GM12878 (cell line): ENCODE results near the gene CYP3A4. TPM values are rescaled to one million over a fixed set of nuclear protein-coding genes. Genes with fewer than 3 reads are reported as not detected.

Experiments used
- ATAC-seq: fragments of 200-7000 bp; cut with Tn5 transposase; 3 replicates; pipeline ENCODE4 v1.9.1; 2020; ENCODE audit warnings: mild to moderate bottlenecking, moderate library complexity
- BruUV-seq: library from RNA; stranded (reverse); fragments of 400-500 nt; replicated peaks from 2 replicates; lab custom pipeline; 2021; lab: Mats Ljungman, UMichigan
- CTCF ChIA-PET: fragments of 300-600 bp; sonication (Branson Sonifier 250); formaldehyde crosslinking; extraction: SDS; loops from one replicate; lab custom pipeline; 2021; ENCODE audit warnings: inconsistent platforms; lab: Yijun Ruan, JAX
- POLR2A ChIA-PET: fragments of 350-600 bp; formaldehyde crosslinking; extraction: SDS; loops from one replicate; lab custom pipeline; 2021; ENCODE audit warnings: inconsistent platforms; lab: Charles Lee
- RAD21 ChIA-PET: fragments of 300-600 bp; sonication (Branson Sonifier 250); formaldehyde crosslinking; loops from one replicate; lab custom pipeline; 2023; ENCODE audit warnings: antibody characterized with exemption; ENCODE audit not compliant: unreplicated experiment; lab: Charles Lee
- SMC1A ChIA-PET: fragments of 300-600 bp; sonication (Branson Sonifier 250); formaldehyde crosslinking; loops from one replicate; lab custom pipeline; 2023; ENCODE audit not compliant: unreplicated experiment, uncharacterized antibody; lab: Charles Lee
- DNase-seq: peaks from one replicate; pipeline ENCODE4 v3.0.0-alpha.2; 2011; ENCODE audit warnings: low read depth, low spot score
- FAIRE-seq: peaks from 3 replicates; lab custom pipeline; 2011; peaks lifted over from hg19 to GRCh38; lab: Jason Lieb, UNC
- H2AFZ ChIP-seq: 2 replicates; pipeline ENCODE4 v1.6.0; 2011; ENCODE audit warnings: low read depth, low read length, control low read depth; ENCODE audit not compliant: control insufficient read depth
- H3K27ac ChIP-seq: 2 replicates; pipeline ENCODE4 v1.5.1; 2011; ENCODE audit warnings: control low read depth; ENCODE audit not compliant: control insufficient read depth, insufficient read depth
- H3K27me3 ChIP-seq, 2 experiments: replicated peaks in 1 of 2; 2 replicates each; pipeline versions ENCODE4 v1.6.0 to v1.6.1; 2011; ENCODE audit warnings: low read length in 1 of 2; ENCODE audit not compliant: control insufficient read depth in 2 of 2, insufficient read depth in 2 of 2
- H3K36me3 ChIP-seq, 2 experiments: 2 replicates each; pipeline ENCODE4 v1.5.1; 2011; ENCODE audit warnings: low read length in 1 of 2; ENCODE audit not compliant: control insufficient read depth in 2 of 2, insufficient read depth in 2 of 2
- H3K4me1 ChIP-seq: 2 replicates; pipeline ENCODE4 v1.6.1; 2011; ENCODE audit warnings: mild to moderate bottlenecking, low read length, moderate library complexity, mixed read lengths; ENCODE audit not compliant: control insufficient read depth, insufficient read depth
- H3K4me2 ChIP-seq: 2 replicates; pipeline ENCODE4 v1.6.0; 2011; ENCODE audit warnings: control low read depth; ENCODE audit not compliant: control insufficient read depth, insufficient read depth
- H3K4me3 ChIP-seq: fragments of 200-600 bp; sonication (generic); 2 replicates; pipeline ENCODE4 v1.5.1; 2016
- H3K79me2 ChIP-seq: 2 replicates; pipeline ENCODE4 v1.6.0; 2011; ENCODE audit warnings: low read length; ENCODE audit not compliant: control insufficient read depth, insufficient read depth
- H3K9ac ChIP-seq: 2 replicates; pipeline ENCODE4 v1.8.0; 2011; ENCODE audit warnings: low read length, control low read depth, mixed read lengths; ENCODE audit not compliant: control insufficient read depth, insufficient read depth
- H3K9me3 ChIP-seq: replicated peaks from 3 replicates; pipeline ENCODE4 v1.5.1; 2011; ENCODE audit warnings: mild to moderate bottlenecking, low read length; ENCODE audit not compliant: control insufficient read depth, insufficient read depth
- H4K20me1 ChIP-seq: 2 replicates; pipeline ENCODE4 v1.6.0; 2011; ENCODE audit not compliant: control insufficient read depth, insufficient read depth
- ASH2L ChIP-seq: fragments of 300-600, 200-600 bp; sonication (generic); IDR thresholded peaks from 2 replicates; pipeline ENCODE4 v1.6.1; 2017; ENCODE audit warnings: low read depth, mild to moderate bottlenecking, borderline replicate concordance
- ATF7 ChIP-seq: fragments of 450-650 bp; IDR thresholded peaks from 2 replicates; pipeline ENCODE4 v1.6.1; 2016; ENCODE audit warnings: low read depth, mild to moderate bottlenecking
- DPF2 ChIP-seq: fragments of 450-650 bp; IDR thresholded peaks from 2 replicates; pipeline ENCODE4 v1.6.1; 2017; ENCODE audit warnings: mild to moderate bottlenecking
- ELK1 ChIP-seq: IDR thresholded peaks from 2 replicates; pipeline ENCODE4 v1.6.1; 2012; ENCODE audit warnings: low read depth, low read length, improper control_type of control experiment
- ETV6 ChIP-seq, 2 experiments: fragments of 450-650 bp in 1 of 2; IDR thresholded peaks in 1 of 2; conservative IDR thresholded peaks in 1 of 2; 2 replicates each; pipeline ENCODE4 v1.6.1; 2014; ENCODE audit warnings: antibody characterized with exemption in 1 of 2, borderline replicate concordance in 1 of 2, low read depth in 1 of 2, mild to moderate bottlenecking in 1 of 2, moderate library complexity in 1 of 2
- EZH2 ChIP-seq: IDR thresholded peaks from 2 replicates; pipeline ENCODE4 v1.6.1; 2012; ENCODE audit warnings: low read depth, mild to moderate bottlenecking, control low read depth, inconsistent platforms, low read length, borderline replicate concordance; ENCODE audit not compliant: control insufficient read depth
- HCFC1 ChIP-seq: fragments of 150-350 bp; IDR thresholded peaks from 2 replicates; pipeline ENCODE4 v1.6.1; 2014; ENCODE audit warnings: low read length
- HDAC2 ChIP-seq: fragments of 200-600 bp; sonication (generic); IDR thresholded peaks from 2 replicates; pipeline ENCODE4 v1.6.1; 2017
- HDGF ChIP-seq: fragments of 450-650 bp; IDR thresholded peaks from 2 replicates; pipeline ENCODE4 v1.6.1; 2016; ENCODE audit warnings: antibody characterized with exemption
- MEF2A ChIP-seq: IDR thresholded peaks from 2 replicates; pipeline ENCODE4 v1.6.1; 2011; ENCODE audit warnings: low read depth, mild to moderate bottlenecking, low read length, moderate library complexity; ENCODE audit not compliant: insufficient read depth
- NFYA ChIP-seq: IDR thresholded peaks from 2 replicates; pipeline ENCODE4 v1.6.1; 2011; ENCODE audit warnings: low read depth, mild to moderate bottlenecking, low read length, improper control_type of control experiment, borderline replicate concordance
- POLR2AphosphoS2 ChIP-seq: IDR thresholded peaks from 2 replicates; pipeline ENCODE4 v1.6.1; 2011; ENCODE audit warnings: low read depth, mild to moderate bottlenecking, low read length, improper control_type of control experiment, moderate library complexity
- SREBF2 ChIP-seq: IDR thresholded peaks from 2 replicates; pipeline ENCODE4 v1.6.1; 2012; ENCODE audit warnings: mild to moderate bottlenecking, low read length
- TCF12 ChIP-seq: IDR thresholded peaks from 2 replicates; pipeline ENCODE4 v1.6.1; 2011; ENCODE audit warnings: low read depth, mild to moderate bottlenecking, low read length
- ZBED1 ChIP-seq: IDR thresholded peaks from 2 replicates; pipeline ENCODE4 v1.6.1; 2016; ENCODE audit warnings: borderline replicate concordance
- ZNF217 ChIP-seq: fragments of 450-650 bp; IDR thresholded peaks from 2 replicates; pipeline ENCODE4 v1.6.1; 2017; ENCODE audit warnings: antibody characterized with exemption, mild to moderate bottlenecking
- WGBS: methylation state at CpG from one replicate; pipeline ENCODE4 v1.1.6; 2016; ENCODE audit warnings: low lambda C conversion rate; ENCODE audit not compliant: insufficient replicate concordance, insufficient coverage; ENCODE audit errors: missing lambda C conversion rate; 5-methylcytosine and 5-hydroxymethylcytosine counted together
- in situ Hi-C: fragments of 300-500 bp; cut with MboI; formaldehyde crosslinking; loops from 9 replicates; pipeline ENCODE4 v1.14.3; 2018; ENCODE audit warnings: mixed read lengths
- intact Hi-C: fragments of 100-400 bp; cut with micrococcal nuclease; formaldehyde crosslinking; loops from one replicate; pipeline ENCODE4 v1.14.2; 2022; ENCODE audit not compliant: unreplicated experiment
- polyA plus RNA-seq, 11 experiments: library from polyadenylated mRNA; depleted of rRNA in 4 of 11; unstranded in 6 of 11; stranded (reverse) in 5 of 11; fragments of >200 nt; fragmentation: Nextera tagmentation in 4 of 11; fragmentation: Illumina TruSeq in 1 of 11; extraction: Ambion mirVana in 4 of 11; extraction: Trizol in 1 of 11; gene quantifications; 1 replicate in 1 of 11; 2 replicates in 10 of 11; pipeline versions ENCODE4 v1.2.1 to v1.2.3, GENCODE V29; 2011 to 2016; ENCODE audit warnings: inconsistent platforms in 2 of 11, missing spikeins in 2 of 11, low read depth in 1 of 11
- total RNA-seq, 4 experiments: library from RNA; depleted of rRNA in 3 of 4; stranded (reverse); fragments of >200 nt in 3 of 4; fragmentation: Illumina TruSeq in 1 of 4; extraction: Trizol in 1 of 4; gene quantifications; 2 replicates each; pipeline versions ENCODE4 v1.2.1 to v1.2.3, GENCODE V29; 2013 to 2021

CYP3A4 gene
- total and polyA plus RNA-seq, 10 of the 15 experiments (the other 5 are each of a cell fraction or from before 2014, with no cell fraction given), result 0.02 to 0.21 (median 0.04) TPM; not detected in 7

DNA sequence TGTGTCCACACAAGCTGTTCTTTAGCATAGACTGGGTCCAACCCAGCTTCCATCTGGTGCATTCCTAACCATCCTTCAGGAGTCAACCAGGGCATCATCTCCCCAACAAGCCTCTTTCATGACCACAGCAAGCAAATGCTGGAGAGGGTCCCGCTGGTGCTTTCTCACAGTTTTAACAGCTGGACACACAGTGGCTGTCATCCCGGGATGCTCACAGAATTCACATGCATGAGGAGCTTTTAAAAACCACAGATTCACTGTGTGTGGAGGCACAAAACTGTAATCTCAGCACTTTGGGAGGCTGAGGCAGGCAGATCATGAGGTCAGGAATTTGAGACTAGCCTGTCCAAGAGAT is 42.6 kb downstream of the CYP3A4 start:
- H3K36me3 ChIP-seq, result no peaks in the 10 kb centered on the region
- no peak overlapping the region for H2AFZ ChIP-seq
- 49% methylated on average over 2 of the region's 2 CpGs for WGBS
- no peak overlapping the region for H3K9ac ChIP-seq
- no peaks in the 10 kb centered on the region for H4K20me1 ChIP-seq
- H3K79me2 ChIP-seq, result no peaks in the 10 kb centered on the region
- no peaks in the 10 kb centered on the region for H3K4me1 ChIP-seq
- intact Hi-C loops (no loop called here), in situ Hi-C loops (no loop called here)
- POLR2A ChIA-PET, result no interaction called here
- no TSS peak for BruUV-seq
- no peak overlapping the region for H3K4me2 ChIP-seq
- RAD21 ChIA-PET, result no interaction called here
- FAIRE-seq (no peak), DNase-seq (no peak), ATAC-seq (no peak)
- CTCF ChIA-PET, result interaction anchor here (1.2 kb wide), 1 partner anchor 238 kb away, joined by 3 read pairs; no protein-coding TSS in a partner anchor
- TF ChIP-seq DPF2 (no peak), ASH2L (no peak), HDAC2 (no peak), HCFC1 (no peak)
- SMC1A ChIA-PET, result no interaction called here
- H3K27ac ChIP-seq, result no peak overlapping the region
- H3K4me3 ChIP-seq, result no peak overlapping the region
- no peaks in the 10 kb centered on the region; the same call in 2 of the 3 replicates for H3K9me3 ChIP-seq
- H3K27me3 ChIP-seq, result no peaks in the 10 kb centered on the region

GRCh38 chr7:99740573-99741440 is 43.2 kb downstream of the CYP3A4 start:
- H3K4me1 ChIP-seq, result no peaks in the 10 kb centered on the region
- in situ Hi-C loops (no loop called here), intact Hi-C loops (no loop called here)
- no peaks in the 10 kb centered on the region for H3K79me2 ChIP-seq
- no peak overlapping the region for H3K9ac ChIP-seq
- ChIA-PET CTCF (no interaction called here), POLR2A (no interaction called here), RAD21 (no interaction called here), SMC1A (no interaction called here)
- H4K20me1 ChIP-seq, result no peaks in the 10 kb centered on the region
- no peak overlapping the region for H2AFZ ChIP-seq
- no peak overlapping the region for H3K27ac ChIP-seq
- H3K4me2 ChIP-seq, result no peak overlapping the region
- ATAC-seq (no peak), FAIRE-seq (no peak), DNase-seq (no peak)
- H3K9me3 ChIP-seq, result no peaks in the 10 kb centered on the region; the same call in 2 of the 3 replicates
- 8% methylated on average over 5 of the region's 5 CpGs for WGBS
- no peak overlapping the region for H3K4me3 ChIP-seq
- no peaks in the 10 kb centered on the region for H3K27me3 ChIP-seq
- BruUV-seq, result no TSS peak
- no peaks in the 10 kb centered on the region for H3K36me3 ChIP-seq
- TF ChIP-seq TCF12, result no peak
- no peak for TF ChIP-seq ZBED1
- no peak for TF ChIP-seq EZH2
- no peak for TF ChIP-seq ATF7
- no peak for TF ChIP-seq ZNF217
- TF ChIP-seq ETV6 (conservative IDR thresholded peaks at IDR 0.05 in 1 of 2, IDR thresholded peaks at IDR 0.05 in 1 of 2; ENCODE audit: borderline replicate concordance in 1 of 2, low read depth in 1 of 2), result no peak
- no peak for TF ChIP-seq MEF2A
- TF ChIP-seq ELK1, result no peak
- TF ChIP-seq SREBF2, result no peak
- no peak for TF ChIP-seq POLR2AphosphoS2
- no peak for TF ChIP-seq HDGF
- no peak for TF ChIP-seq NFYA
